ENCODE results near the gene NXPE4.

DNA sequence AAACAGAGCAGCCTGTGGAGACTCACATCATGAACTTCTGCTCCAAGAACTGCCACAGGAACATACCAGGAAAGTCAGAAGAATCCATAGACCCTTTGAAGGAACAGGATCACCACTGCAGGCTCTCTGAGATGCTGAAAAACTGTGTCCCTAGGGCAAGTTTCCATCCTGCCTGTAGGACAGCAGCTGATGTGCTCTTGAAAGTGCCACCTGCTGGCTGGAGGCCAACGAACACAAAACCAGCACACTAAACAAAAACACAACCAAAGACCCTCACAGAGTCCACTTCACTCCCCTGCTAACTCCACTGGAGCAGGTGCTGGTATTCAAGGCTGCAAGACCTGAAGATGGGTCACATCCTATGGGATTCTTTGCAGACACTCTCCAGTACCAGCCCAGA is 23.9 kb downstream of the NXPE4 start:
- no peak for TF ChIP-seq GATA2 (IDR thresholded peaks at IDR 0.05; ENCODE audit: low read depth, low read length)
- TF ChIP-seq GATA3 (IDR thresholded peaks at IDR 0.05; ENCODE audit: low read depth, low read length) = no peak
